Lower leg skin (tissue), 4 donors: ENCODE data around the gene GABRA1. TPM values are rescaled to one million over a fixed set of nuclear protein-coding genes. Genes with fewer than 3 reads are reported as not detected.

ENCODE experiments used
- DNase-seq, 2 donors: peaks; one replicate each; pipeline ENCODE4 v3.0.0-alpha.2; 2019; ENCODE audit warnings: low spot score in 2 of 2
- H3K4me3 ChIP-seq: fragments of 200-600 bp; sonication (generic); 2 replicates; pipeline ENCODE4 v1.5.1; 2017; ENCODE audit warnings: mild to moderate bottlenecking, low read depth; ENCODE audit not compliant: poor library complexity, severe bottlenecking
- POLR2A ChIP-seq, 2 donors: fragments of 450-650 bp; IDR thresholded peaks; one replicate each; pipeline ENCODE4 v1.6.1; 2016 to 2017; ENCODE audit warnings: antibody characterized with exemption in 2 of 2, mild to moderate bottlenecking in 1 of 2, moderate library complexity in 1 of 2
- WGBS, 2 donors: methylation state at CpG; one replicate each; pipeline ENCODE4 v1.1.5; 2018; 5-methylcytosine and 5-hydroxymethylcytosine counted together
- intact Hi-C: fragments of 100-400 bp; cut with DNase I; formaldehyde crosslinking; loops from one replicate; pipeline ENCODE4 v1.15.0; 2023; ENCODE audit warnings: low total_unique reads
- total RNA-seq, 4 donors: library from RNA; depleted of rRNA; stranded (reverse); fragments of >200 nt; gene quantifications; one replicate each; pipeline ENCODE4 v1.1.0, GENCODE V29; 2016
- TF ChIP-seq, protein P1 (sequence below), 3 donors: fragments of 450-650 bp; IDR thresholded peaks; one replicate each; pipeline ENCODE4 v1.5.1; 2016; ENCODE audit warnings: antibody characterized with exemption in 3 of 3, mild to moderate bottlenecking in 3 of 3, moderate library complexity in 2 of 3

Gene GABRA1
- total RNA-seq, 4 donors from 2014 or later = not detected

DNA sequence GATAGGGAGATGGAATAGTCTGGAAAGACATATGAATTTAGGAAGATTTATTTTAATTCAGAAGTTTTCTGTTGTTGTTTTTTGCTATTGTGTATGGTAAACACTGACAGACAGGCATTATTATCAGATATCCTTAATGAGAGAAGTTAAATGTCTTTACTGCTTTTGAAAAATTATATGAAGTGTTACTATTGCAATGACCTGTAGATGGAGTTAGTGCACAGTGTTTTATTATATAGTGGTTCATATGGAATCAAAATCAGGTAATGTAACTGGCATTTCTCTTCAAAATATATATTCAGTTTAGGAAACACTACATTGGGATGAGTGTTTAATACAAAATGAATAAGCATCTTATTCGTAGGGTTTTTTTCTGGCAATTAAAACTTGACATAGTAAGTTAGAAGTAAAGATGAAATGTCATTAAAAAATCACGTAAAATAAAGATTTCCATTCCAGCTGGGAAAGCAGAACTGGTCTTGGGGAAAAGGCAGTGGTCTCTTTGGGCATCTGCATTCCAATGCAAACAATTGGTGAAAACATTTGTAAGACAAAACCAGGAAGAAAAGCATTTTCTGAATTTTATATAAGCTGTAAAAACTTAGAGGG lies 3.9 kb downstream of the GABRA1 start:
- DNase-seq = no peak
- TF ChIP-seq, protein P1, sequence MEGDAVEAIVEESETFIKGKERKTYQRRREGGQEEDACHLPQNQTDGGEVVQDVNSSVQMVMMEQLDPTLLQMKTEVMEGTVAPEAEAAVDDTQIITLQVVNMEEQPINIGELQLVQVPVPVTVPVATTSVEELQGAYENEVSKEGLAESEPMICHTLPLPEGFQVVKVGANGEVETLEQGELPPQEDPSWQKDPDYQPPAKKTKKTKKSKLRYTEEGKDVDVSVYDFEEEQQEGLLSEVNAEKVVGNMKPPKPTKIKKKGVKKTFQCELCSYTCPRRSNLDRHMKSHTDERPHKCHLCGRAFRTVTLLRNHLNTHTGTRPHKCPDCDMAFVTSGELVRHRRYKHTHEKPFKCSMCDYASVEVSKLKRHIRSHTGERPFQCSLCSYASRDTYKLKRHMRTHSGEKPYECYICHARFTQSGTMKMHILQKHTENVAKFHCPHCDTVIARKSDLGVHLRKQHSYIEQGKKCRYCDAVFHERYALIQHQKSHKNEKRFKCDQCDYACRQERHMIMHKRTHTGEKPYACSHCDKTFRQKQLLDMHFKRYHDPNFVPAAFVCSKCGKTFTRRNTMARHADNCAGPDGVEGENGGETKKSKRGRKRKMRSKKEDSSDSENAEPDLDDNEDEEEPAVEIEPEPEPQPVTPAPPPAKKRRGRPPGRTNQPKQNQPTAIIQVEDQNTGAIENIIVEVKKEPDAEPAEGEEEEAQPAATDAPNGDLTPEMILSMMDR (IDR thresholded peaks at IDR 0.05) = no peak
- TF ChIP-seq POLR2A (IDR thresholded peaks at IDR 0.05) = no peak
- no peak overlapping the region for H3K4me3 ChIP-seq
- WGBS, 2 donors = 46 to 61% methylated on average over 2 of the region's 2 CpGs
- intact Hi-C loops = no loop called here

DNA sequence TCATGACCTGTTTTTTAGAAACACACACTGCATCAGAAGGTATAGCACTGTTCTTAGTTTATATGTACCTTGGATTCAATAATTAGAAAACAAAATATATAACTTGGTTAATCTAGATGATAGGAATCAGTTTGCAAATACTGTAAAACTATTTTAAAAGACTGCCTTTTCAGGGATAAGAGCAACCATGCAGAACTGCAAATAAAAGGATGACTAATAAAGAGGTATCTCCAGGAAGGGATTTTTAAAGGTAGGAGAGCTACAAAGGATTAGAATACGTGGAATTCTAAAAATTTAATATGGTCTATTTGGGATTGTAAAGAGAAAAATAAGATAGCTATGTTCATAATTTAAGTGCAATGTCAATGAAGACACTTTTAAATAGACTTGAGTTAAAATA lies 9.4 kb downstream of the GABRA1 start:
- no peak for DNase-seq
- no peak overlapping the region for H3K4me3 ChIP-seq
- TF ChIP-seq POLR2A (IDR thresholded peaks at IDR 0.05) = no peak
- TF ChIP-seq, protein P1 (IDR thresholded peaks at IDR 0.05) = no peak
- intact Hi-C loops = no loop called here
- 36 to 53% methylated on average over 1 of the region's 1 CpG for WGBS, 2 donors

DNA sequence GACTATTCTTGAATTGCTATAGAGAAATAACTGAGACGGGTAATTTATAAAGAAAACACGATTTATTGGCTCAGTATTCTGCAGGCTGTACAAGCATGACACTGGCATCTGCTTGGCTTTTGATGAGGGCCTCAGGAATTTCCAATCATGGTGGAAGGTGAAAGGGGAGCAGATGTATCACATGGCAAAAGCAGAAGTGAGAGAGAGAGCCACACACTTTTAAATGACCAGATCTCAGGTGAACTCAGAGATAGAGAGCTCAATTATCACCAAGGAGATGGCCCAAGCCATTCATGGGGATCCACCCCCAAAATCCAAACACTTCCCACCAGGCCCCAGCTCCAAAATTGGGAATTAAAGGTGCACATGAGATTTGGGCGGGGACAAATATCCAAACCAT lies 15.3 kb downstream of the GABRA1 start:
- no peak for DNase-seq
- 65 to 74% methylated on average over 3 of the region's 3 CpGs for WGBS, 2 donors
- TF ChIP-seq, protein P1 (IDR thresholded peaks at IDR 0.05) = no peak
- TF ChIP-seq POLR2A (IDR thresholded peaks at IDR 0.05) = no peak
- H3K4me3 ChIP-seq = no peak overlapping the region
- intact Hi-C loops = no loop called here

DNA sequence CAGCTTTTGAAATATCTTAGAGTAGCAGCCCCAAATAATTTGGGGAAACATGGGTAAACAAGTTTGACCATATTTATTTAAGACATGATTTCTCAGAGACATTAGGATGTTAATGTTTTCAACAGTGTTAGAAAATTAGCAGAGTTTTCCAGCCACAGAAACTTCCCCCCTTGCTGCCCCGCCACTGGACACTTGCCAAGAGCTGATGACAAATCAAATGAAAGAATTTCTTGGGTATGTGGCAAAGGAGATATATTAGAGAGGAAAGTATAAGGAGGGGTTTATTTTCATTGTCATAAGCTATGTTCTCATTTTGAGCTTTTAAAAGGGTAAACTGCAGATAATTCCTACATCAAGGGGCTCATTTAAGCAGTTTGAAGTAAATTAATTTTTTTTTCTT lies 15.9 kb downstream of the GABRA1 start:
- intact Hi-C loops = no loop called here
- no peak for DNase-seq
- TF ChIP-seq, protein P1 (IDR thresholded peaks at IDR 0.05) = no peak
- no peak for TF ChIP-seq POLR2A (IDR thresholded peaks at IDR 0.05)
- H3K4me3 ChIP-seq = no peak overlapping the region
- WGBS, 2 donors = 34 to 36% methylated on average over 1 of the region's 1 CpG

DNA sequence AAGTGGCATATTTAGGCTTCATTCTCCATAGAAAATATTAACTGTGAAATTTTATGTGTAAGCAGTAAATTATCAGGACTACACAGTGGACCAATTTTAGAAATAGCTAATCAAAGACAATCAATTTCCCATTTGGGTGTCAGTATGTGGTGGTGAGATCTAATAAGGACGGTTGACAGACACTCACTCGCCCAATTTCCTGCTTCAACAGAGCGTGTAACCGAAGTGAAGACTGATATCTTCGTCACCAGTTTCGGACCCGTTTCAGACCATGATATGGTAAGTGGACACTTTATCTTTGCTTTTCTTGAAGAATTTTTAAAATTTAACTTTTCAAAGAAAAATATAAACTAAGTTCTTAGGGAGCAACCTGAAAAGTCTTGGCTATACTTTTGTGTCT lies 17.6 kb downstream of the GABRA1 start:
- no peak for DNase-seq
- TF ChIP-seq POLR2A (IDR thresholded peaks at IDR 0.05) = no peak
- TF ChIP-seq, protein P1 (IDR thresholded peaks at IDR 0.05) = no peak
- WGBS, 2 donors = 83 to 85% methylated on average over 7 of the region's 7 CpGs
- intact Hi-C loops = no loop called here
- no peak overlapping the region for H3K4me3 ChIP-seq

DNA sequence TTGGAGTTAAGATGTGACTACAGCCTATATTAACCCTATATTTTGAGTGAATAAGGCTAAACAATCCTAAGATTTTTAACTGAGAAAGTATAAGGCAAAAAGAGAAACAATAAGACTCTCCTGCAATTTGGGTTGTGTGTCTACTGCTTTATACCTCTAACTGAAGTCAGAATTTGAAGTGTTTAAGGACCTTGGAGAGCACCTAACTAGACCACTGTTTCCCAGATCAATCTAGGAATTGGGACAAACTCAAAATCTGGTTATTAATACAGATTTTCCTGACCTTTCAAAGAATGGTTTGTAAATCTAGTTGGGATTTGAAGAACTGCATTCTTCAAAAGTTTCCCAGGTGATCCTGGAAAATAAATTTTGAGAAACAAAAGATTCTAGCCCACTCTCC lies 42.1 kb downstream of the GABRA1 start:
- no peak for TF ChIP-seq POLR2A (IDR thresholded peaks at IDR 0.05)
- TF ChIP-seq, protein P1 (IDR thresholded peaks at IDR 0.05) = no peak
- H3K4me3 ChIP-seq = no peak overlapping the region
- no peak for DNase-seq
- intact Hi-C loops = no loop called here
